Keratinocyte (primary cell): ENCODE data around the gene HELLS.

ENCODE experiments used
- CTCF ChIP-seq, 3 experiments: IDR thresholded peaks in 1 of 3; conservative IDR thresholded peaks in 1 of 3; optimal IDR thresholded peaks in 1 of 3; 2 replicates in 2 of 3; 3 replicates in 1 of 3; pipeline versions ENCODE3 to v1.5.1; 2011; ENCODE audit warnings: low read length in 3 of 3, mild to moderate bottlenecking in 3 of 3, moderate library complexity in 2 of 3, control low read depth in 1 of 3, inconsistent platforms in 1 of 3; ENCODE audit not compliant: insufficient read depth in 2 of 3; ENCODE audit errors: extremely low read depth in 1 of 3
- EZH2 ChIP-seq: IDR thresholded peaks from one replicate; pipeline ENCODE4 v1.6.1; 2012; ENCODE audit warnings: inconsistent platforms, mild to moderate bottlenecking, low read length, moderate library complexity

GRCh38 chr10:94549221-94549620 lies 3.6 kb downstream of the HELLS start:
- TF ChIP-seq EZH2 = no peak
- no peak for TF ChIP-seq CTCF (optimal IDR thresholded peaks at IDR 0.05 in 1 of 3, IDR thresholded peaks at IDR 0.05 in 1 of 3, conservative IDR thresholded peaks at IDR 0.05 in 1 of 3; ENCODE audit: extremely low read depth in 1 of 3, insufficient read depth in 2 of 3, low read length in 3 of 3)
